ENCODE measurements around the gene PALD1. TPM values are rescaled to one million over a fixed set of nuclear protein-coding genes. Genes with fewer than 3 reads are reported as not detected.
"Not testable (repeated sequence)": the region's sequence is repeated elsewhere in the genome, so short reads cannot be mapped to it uniquely, and the experiment has no call there.

The PALD1 gene
- total RNA-seq, 1 donor from 2014 or later, result 6.9 TPM

DNA sequence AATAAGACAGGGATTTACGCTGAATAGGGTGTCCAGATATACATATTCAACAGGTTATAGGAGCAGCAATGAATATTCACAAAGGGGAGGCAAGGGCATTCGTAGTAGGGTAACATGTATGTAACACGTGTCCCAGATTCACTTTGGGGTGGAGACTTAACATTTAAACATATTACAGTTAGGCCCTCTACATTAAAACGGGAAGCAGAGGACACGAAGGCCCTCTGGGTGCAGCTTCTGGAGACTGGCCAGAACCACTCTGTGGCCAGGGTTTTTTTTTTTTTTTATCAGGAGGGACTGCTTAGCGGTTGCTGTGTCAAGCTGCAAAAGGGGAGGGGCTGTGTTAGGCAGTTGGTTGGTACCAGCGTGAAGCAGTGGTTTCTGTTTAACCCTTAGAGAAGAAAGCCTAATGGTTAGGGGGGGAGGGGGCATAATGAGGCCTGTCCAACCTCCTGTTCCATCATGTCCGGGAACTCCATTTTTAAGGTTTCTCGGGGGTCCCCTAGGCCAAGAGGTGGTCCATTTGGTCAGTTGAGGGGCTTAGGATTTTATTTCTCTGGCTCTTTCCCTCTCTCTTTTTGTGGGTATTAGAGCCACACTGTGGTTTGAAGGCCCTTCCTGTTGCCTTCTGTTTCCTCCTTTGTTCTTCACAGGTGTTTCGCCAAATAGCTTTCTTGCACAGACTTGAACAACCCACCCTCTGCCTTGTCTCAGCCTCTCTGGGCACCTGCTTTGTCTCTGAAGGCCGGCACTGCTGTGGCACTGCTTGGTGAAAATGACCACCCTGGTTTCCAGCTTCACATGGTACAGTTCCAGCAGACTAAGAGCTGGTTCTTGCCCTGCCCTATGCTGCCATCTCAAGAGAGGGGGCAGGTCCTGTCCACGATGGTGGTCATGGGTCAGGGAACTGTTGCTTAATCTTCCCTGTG lies 97.6 kb downstream of the PALD1 start:
- intact Hi-C loops (cut with DNase I), result no loop called here
- Histone ChIP-seq H3K36me3 (no peaks in the 10 kb centered on the region), H3K4me3 (no peak overlapping the region), H3K9me3 (no peaks in the 10 kb centered on the region), H3K4me1 (peaks cover 17% of the 10 kb centered on the region), H3K27me3 (no peaks in the 10 kb centered on the region), H3K27ac (no peak overlapping the region)
- DNase-seq (ENCODE audit: extremely low spot score in 2 of 2), result no peak
- TF ChIP-seq, protein P1, sequence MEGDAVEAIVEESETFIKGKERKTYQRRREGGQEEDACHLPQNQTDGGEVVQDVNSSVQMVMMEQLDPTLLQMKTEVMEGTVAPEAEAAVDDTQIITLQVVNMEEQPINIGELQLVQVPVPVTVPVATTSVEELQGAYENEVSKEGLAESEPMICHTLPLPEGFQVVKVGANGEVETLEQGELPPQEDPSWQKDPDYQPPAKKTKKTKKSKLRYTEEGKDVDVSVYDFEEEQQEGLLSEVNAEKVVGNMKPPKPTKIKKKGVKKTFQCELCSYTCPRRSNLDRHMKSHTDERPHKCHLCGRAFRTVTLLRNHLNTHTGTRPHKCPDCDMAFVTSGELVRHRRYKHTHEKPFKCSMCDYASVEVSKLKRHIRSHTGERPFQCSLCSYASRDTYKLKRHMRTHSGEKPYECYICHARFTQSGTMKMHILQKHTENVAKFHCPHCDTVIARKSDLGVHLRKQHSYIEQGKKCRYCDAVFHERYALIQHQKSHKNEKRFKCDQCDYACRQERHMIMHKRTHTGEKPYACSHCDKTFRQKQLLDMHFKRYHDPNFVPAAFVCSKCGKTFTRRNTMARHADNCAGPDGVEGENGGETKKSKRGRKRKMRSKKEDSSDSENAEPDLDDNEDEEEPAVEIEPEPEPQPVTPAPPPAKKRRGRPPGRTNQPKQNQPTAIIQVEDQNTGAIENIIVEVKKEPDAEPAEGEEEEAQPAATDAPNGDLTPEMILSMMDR (IDR thresholded peaks at IDR 0.05), result no peak

DNA sequence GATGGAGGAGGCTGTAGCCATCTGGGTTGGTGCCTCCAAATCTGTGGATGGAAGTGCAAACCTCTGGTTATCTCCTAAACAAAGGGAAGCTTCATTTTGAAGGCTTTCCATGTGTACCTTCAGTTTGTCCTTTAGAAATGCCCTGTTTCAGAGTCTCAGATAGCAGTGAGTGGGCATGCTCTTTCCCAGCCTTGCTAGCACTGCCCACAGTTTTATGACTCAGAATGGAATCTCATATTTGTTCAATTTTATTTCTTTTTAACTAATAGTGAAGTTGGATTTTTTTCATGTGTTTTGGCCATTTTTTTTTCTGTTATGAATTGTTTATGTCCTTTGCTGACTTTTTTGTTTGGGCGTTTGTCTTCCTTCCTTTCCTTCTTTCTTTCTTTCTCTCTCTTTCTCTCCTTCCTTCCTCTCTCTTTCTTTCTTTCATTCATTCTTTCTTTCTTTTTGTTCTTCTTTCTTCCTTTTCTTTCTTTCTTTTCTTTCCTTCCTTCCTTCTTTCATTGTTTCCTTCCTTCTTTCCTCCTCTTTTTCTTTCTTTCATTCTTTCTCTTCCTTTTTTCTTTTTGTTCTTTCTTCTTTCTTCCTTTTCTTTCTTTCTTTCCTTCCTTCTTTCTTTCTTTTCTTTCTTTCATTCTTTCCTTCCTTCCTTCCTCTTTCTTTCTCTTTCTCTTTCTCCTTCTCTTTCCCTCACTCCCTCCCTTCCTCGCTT lies 98.4 kb downstream of the PALD1 start:
- H3K9me3 ChIP-seq, result no peaks in the 10 kb centered on the region
- no peak for DNase-seq (ENCODE audit: extremely low spot score in 2 of 2)
- H3K27ac ChIP-seq, result no peak overlapping the region
- intact Hi-C loops (cut with DNase I), result no loop called here
- no peak overlapping the region for H3K4me3 ChIP-seq
- H3K36me3 ChIP-seq, result no peaks in the 10 kb centered on the region
- TF ChIP-seq, protein P1 (IDR thresholded peaks at IDR 0.05), result no peak
- TF ChIP-seq POLR2A (IDR thresholded peaks at IDR 0.05) (no peak), POLR2AphosphoS5 (IDR thresholded peaks at IDR 0.05; ENCODE audit: insufficient read depth in 1 of 2, low read depth in 1 of 2) (no peak)
- H3K27me3 ChIP-seq, result no peaks in the 10 kb centered on the region
- H3K4me1 ChIP-seq, result peaks cover 17% of the 10 kb centered on the region

DNA sequence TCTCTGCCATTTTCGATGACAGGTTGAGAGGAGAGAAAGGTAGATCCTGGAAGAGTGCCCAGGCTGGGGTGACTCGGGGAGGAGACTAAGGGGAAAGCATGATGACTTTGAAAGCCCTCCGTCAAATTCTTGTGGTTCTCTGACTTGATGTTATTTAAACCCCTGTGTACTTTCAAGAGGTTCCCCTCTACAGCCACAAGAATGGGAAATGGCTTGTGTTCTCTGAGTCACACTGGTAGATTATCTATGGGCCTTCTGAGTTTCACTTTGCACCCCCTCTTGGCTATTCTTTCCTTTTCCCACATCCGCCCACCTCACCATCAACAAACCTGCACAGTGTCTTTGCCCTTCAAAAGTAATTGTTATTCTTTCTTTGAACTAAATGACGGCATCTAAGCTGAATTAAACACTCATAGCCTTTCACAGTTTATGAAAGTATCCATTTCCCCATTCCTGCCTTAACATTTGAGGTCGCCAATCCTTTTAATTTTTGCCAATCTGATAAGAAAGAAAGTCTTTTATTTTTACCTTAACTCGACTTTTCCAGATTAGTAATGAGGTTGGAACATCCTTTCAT lies 99.9 kb downstream of the PALD1 start:
- Histone ChIP-seq H3K27ac (no peak overlapping the region), H3K4me1 (peaks cover 17% of the 10 kb centered on the region), H3K36me3 (no peaks in the 10 kb centered on the region), H3K4me3 (no peak overlapping the region), H3K27me3 (no peaks in the 10 kb centered on the region), H3K9me3 (no peaks in the 10 kb centered on the region)
- TF ChIP-seq, protein P1 (IDR thresholded peaks at IDR 0.05), result no peak
- TF ChIP-seq POLR2AphosphoS5 (IDR thresholded peaks at IDR 0.05; ENCODE audit: insufficient read depth in 1 of 2, low read depth in 1 of 2), result no peak
- TF ChIP-seq POLR2A (IDR thresholded peaks at IDR 0.05), result no peak
- no peak for DNase-seq (ENCODE audit: extremely low spot score in 2 of 2)
- intact Hi-C loops (cut with DNase I), result no loop called here

DNA sequence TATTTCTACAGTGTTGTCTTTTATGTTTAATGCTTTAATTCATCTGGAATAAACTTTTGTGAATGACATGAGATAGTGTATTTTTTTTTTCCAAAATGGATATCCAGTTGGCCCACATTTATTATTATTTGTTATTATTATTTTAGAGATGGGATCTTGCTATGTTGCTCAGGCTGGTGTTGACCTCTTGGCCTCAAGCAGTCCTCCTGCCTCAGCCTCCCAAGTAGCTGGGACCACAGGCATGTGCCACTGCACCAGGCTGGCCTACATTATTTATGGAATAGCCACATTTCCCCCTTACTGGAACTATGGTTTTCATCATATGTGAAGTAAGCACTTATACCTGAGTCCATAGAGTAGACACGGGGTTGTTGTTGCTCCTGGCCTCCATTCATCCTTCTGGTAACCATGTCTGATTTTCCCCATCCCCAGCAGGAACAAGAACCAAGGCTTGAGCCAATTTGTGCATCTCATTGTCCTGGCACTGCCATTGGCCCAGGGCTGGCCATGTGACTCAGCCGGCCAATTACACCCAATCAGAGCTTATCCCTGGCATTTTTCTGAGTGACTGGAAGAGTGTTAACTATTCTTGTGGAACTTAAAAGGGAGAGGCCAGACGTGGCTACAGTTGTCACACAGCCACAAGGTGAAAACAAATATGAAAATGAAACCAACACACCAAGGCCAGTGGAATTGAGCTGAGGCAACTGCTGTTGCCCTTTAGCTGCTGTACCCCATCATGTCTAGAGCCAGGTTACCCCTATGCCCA lies 100.9 kb downstream of the PALD1 start:
- H3K27me3 ChIP-seq, result no peaks in the 10 kb centered on the region
- intact Hi-C loops (cut with DNase I), result no loop called here
- DNase-seq (ENCODE audit: extremely low spot score in 2 of 2), result no peak

DNA sequence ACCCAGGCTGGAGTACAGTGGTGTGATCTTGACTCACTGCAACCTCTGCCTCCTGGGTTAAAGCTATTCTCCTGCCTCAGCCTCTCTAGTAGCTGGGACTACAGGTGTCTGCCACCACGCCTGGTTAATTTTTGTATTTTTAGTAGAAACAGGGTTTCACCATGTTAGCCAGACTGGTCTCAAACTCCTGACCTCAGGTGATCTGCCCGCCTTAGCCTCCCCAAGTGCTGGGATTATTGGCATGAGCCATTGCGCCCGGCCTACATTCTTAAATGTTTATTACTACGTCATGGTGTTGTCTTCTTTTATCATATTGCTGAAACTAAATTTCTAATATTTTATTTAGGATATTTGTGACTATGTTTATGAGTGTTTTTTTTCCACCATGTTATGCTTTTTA lies 102.6 kb downstream of the PALD1 start:
- H3K4me3 ChIP-seq; H3K36me3 ChIP-seq; H3K9me3 ChIP-seq; intact Hi-C loops (cut with DNase I); H3K27me3 ChIP-seq; DNase-seq (ENCODE audit: extremely low spot score in 2 of 2); H3K27ac ChIP-seq: not testable (repeated sequence)
- H3K4me1 ChIP-seq, result peaks cover 21% of the 10 kb centered on the region

More for the DNA sequence above, 100.9 kb downstream of the PALD1 start:
- H3K4me1 ChIP-seq, result peaks cover 20% of the 10 kb centered on the region
- no peak overlapping the region for H3K27ac ChIP-seq
- no peaks in the 10 kb centered on the region for H3K36me3 ChIP-seq
- H3K4me3 ChIP-seq, result no peak overlapping the region
- H3K9me3 ChIP-seq, result no peaks in the 10 kb centered on the region
- TF ChIP-seq, protein P1 (IDR thresholded peaks at IDR 0.05), result no peak
- TF ChIP-seq POLR2AphosphoS5 (IDR thresholded peaks at IDR 0.05; ENCODE audit: insufficient read depth in 1 of 2, low read depth in 1 of 2), result no peak
- TF ChIP-seq POLR2A (IDR thresholded peaks at IDR 0.05), result no peak
